Body of pancreas (tissue), 4 donors: ENCODE measurements around the gene CAPRIN1. TPM values are rescaled to one million over a fixed set of nuclear protein-coding genes. Genes with fewer than 3 reads are reported as not detected.
"Not testable (repeated sequence)": the region's sequence is repeated elsewhere in the genome, so short reads cannot be mapped to it uniquely, and the experiment has no call there.

ENCODE experiments used
- ATAC-seq: fragments of 150-250 bp; one replicate; pipeline ENCODE4 v1.9.1; 2016
- DNase-seq, 4 donors: peaks; one replicate each; pipeline ENCODE4 v3.0.0-alpha.2; 2019
- H3K27ac ChIP-seq, 4 donors: fragments of 200-600 bp; sonication (generic); 1 replicate in 3 of 4; 2 replicates in 1 of 4; pipeline versions ENCODE4 v1.5.1 to v1.6.1; 2016 to 2019; ENCODE audit warnings: mild to moderate bottlenecking in 1 of 4, mixed read lengths in 1 of 4, moderate library complexity in 1 of 4
- H3K27me3 ChIP-seq, 2 donors: fragments of 200-600 bp; sonication (generic); one replicate each; pipeline ENCODE4 v1.6.0; 2016; ENCODE audit warnings: mild to moderate bottlenecking in 1 of 2
- H3K36me3 ChIP-seq, 2 donors: fragments of 200-600 bp; sonication (generic); replicated peaks in 1 of 2; 2 replicates each; pipeline ENCODE4 v1.5.1; 2016; ENCODE audit warnings: low read depth in 2 of 2; ENCODE audit not compliant: insufficient read depth in 1 of 2
- H3K4me1 ChIP-seq: fragments of 200-600 bp; sonication (generic); one replicate; pipeline ENCODE4 v1.6.0; 2016
- H3K4me3 ChIP-seq, 2 donors: fragments of 200-600 bp; sonication (generic); 1 replicate in 1 of 2; 2 replicates in 1 of 2; pipeline ENCODE4 v1.5.1; 2016 to 2019
- H3K9me3 ChIP-seq, 3 donors: fragments of 200-600 bp; sonication (generic); 1 replicate in 2 of 3; 2 replicates in 1 of 3; pipeline ENCODE4 v1.5.1; 2016
- CTCF ChIP-seq, 7 experiments: fragments of 450-650 bp in 4 of 7; fragments of 200-600 bp in 3 of 7; sonication (generic) in 3 of 7; IDR thresholded peaks; one replicate each; pipeline ENCODE4 v1.5.1; 2016 to 2019; ENCODE audit warnings: antibody characterized with exemption in 7 of 7
- POLR2A ChIP-seq, 3 donors: fragments of 450-650 bp; IDR thresholded peaks; one replicate each; pipeline ENCODE4 v1.6.1; 2016; ENCODE audit warnings: antibody characterized with exemption in 3 of 3, mild to moderate bottlenecking in 2 of 3
- WGBS, 2 donors: methylation state at CpG; one replicate each; pipeline ENCODE4 v1.1.5; 2017; 5-methylcytosine and 5-hydroxymethylcytosine counted together
- intact Hi-C: fragments of 100-400 bp; cut with DNase I; formaldehyde crosslinking; loops from one replicate; pipeline ENCODE4 v1.15.1; 2023
- total RNA-seq, 2 donors: library from RNA; depleted of rRNA; stranded (reverse); fragments of >200 nt; gene quantifications; one replicate each; pipeline ENCODE4 v1.1.0, GENCODE V29; 2016

The CAPRIN1 gene
- total RNA-seq, 2 donors from 2014 or later, result 90.0 to 165 TPM

- Histone ChIP-seq H3K9me3 (no peaks in the 10 kb centered on the region), H3K27me3 (no peaks in the 10 kb centered on the region), H3K4me1 (peaks cover 27% of the 10 kb centered on the region), H3K27ac (peak overlapping the region; percentile 94 to 100 (median 98)), H3K4me3 (peak overlapping the region; percentile 97), H3K36me3 (no peaks in the 10 kb centered on the region)
- DNase-seq (no peak), ATAC-seq (peak; percentile 3)
- TF ChIP-seq POLR2A (IDR thresholded peaks at IDR 0.05) (no peak), CTCF (IDR thresholded peaks at IDR 0.05) (no peak)
- intact Hi-C loops, result no loop called here
- WGBS, 2 donors, result 13 to 22% methylated on average over 10 to 14 of the region's 14 CpGs
Measured at GRCh38 chr11:34050581-34051348, 766 bp upstream of the CAPRIN1 start.

- ATAC-seq, result peak; percentile 81
- no peak for TF ChIP-seq CTCF (IDR thresholded peaks at IDR 0.05)
- TF ChIP-seq POLR2A (IDR thresholded peaks at IDR 0.05), result no peak
- peak overlapping the region; percentile 97 for H3K4me3 ChIP-seq
- 0% methylated on average over 11 to 41 of the region's 82 CpGs for WGBS, 2 donors
- intact Hi-C loops, result no loop called here
- H3K27ac ChIP-seq, result peak overlapping the region; percentile 94 to 100 (median 98)
- H3K36me3 ChIP-seq, result no peaks in the 10 kb centered on the region
- peak; percentile 87 to 95 (median 90) for DNase-seq
- H3K27me3 ChIP-seq, result no peaks in the 10 kb centered on the region
- no peaks in the 10 kb centered on the region for H3K9me3 ChIP-seq
- H3K4me1 ChIP-seq, result peaks cover 40% of the 10 kb centered on the region
Measured at GRCh38 chr11:34052036-34052607, 591 bp downstream of the CAPRIN1 start.

GRCh38 chr11:34052608-34053160 is 1.2 kb downstream of the CAPRIN1 start:
- peak; percentile 7 to 38 (median 32) for DNase-seq
- Histone ChIP-seq H3K4me1 (peaks cover 46% of the 10 kb centered on the region), H3K36me3 (no peaks in the 10 kb centered on the region), H3K9me3 (no peaks in the 10 kb centered on the region), H3K4me3 (peak overlapping the region; percentile 95), H3K27me3 (no peaks in the 10 kb centered on the region), H3K27ac (peak overlapping the region; percentile 94 to 100 (median 98))
- intact Hi-C loops, result no loop called here
- 0% methylated on average over 23 to 40 of the region's 40 CpGs for WGBS, 2 donors
- TF ChIP-seq POLR2A (IDR thresholded peaks at IDR 0.05) (no peak), CTCF (IDR thresholded peaks at IDR 0.05) (no peak)
- no peak for ATAC-seq

GRCh38 chr11:34053161-34053686 is 1.7 kb downstream of the CAPRIN1 start:
- H3K36me3 ChIP-seq, result no peaks in the 10 kb centered on the region
- peaks cover 50% of the 10 kb centered on the region for H3K4me1 ChIP-seq
- peak overlapping the region; percentile 95 for H3K4me3 ChIP-seq
- ATAC-seq, result no peak
- peak; percentile 56 to 75 (median 68) for DNase-seq
- no peaks in the 10 kb centered on the region for H3K9me3 ChIP-seq
- H3K27me3 ChIP-seq, result no peaks in the 10 kb centered on the region
- TF ChIP-seq CTCF (IDR thresholded peaks at IDR 0.05) (no peak), POLR2A (IDR thresholded peaks at IDR 0.05) (peak in 2 of 3 donors; percentile 44 to 51)
- H3K27ac ChIP-seq, result peak overlapping the region; percentile 3 to 100 (median 98)
- intact Hi-C loops, result no loop called here
- WGBS, 2 donors, result 1 to 2% methylated on average over 24 of the region's 24 CpGs

GRCh38 chr11:34054351-34054750 is 2.8 kb downstream of the CAPRIN1 start:
- Histone ChIP-seq H3K4me1 (peaks cover 61% of the 10 kb centered on the region), H3K27ac (peak overlapping the region in 1 of 4 donors; percentile 100)
- H3K27me3 ChIP-seq, H3K36me3 ChIP-seq, DNase-seq, ATAC-seq, intact Hi-C loops, H3K4me3 ChIP-seq, H3K9me3 ChIP-seq: not testable (repeated sequence)
- 78 to 85% methylated on average over 11 of the region's 11 CpGs for WGBS, 2 donors
